Activated CD8-positive, alpha-beta T cell treated with anti-CD3 and anti-CD28 coated beads for 36 hours (primary cell): ENCODE measurements around the gene HOXB1. TPM values are rescaled to one million over a fixed set of nuclear protein-coding genes. Genes with fewer than 3 reads are reported as not detected.

Source experiments
- ATAC-seq: fragments of 200-7000 bp; cut with Tn5 transposase; one replicate; pipeline ENCODE4 v1.10.0; 2021; ENCODE audit warnings: mild to moderate bottlenecking, moderate library complexity
- CTCF ChIA-PET: fragments of 350-600 bp; sonication (Branson Sonifier 250); formaldehyde crosslinking; loops from one replicate; lab custom pipeline; 2021; ENCODE audit warnings: antibody characterized with exemption; lab: Charles Lee
- POLR2A ChIA-PET: fragments of 350-600 bp; sonication (Branson Sonifier 250); formaldehyde crosslinking; loops from one replicate; lab custom pipeline; 2021; ENCODE audit warnings: antibody characterized with exemption; lab: Charles Lee
- DNase-seq: peaks from one replicate; pipeline ENCODE4 v3.0.0-alpha.2; 2020
- H3K27ac Mint-ChIP-seq: one replicate; pipeline ENCODE4 v1.8.0; 2021; ENCODE audit warnings: mild to moderate bottlenecking, mixed read lengths
- H3K27me3 Mint-ChIP-seq: one replicate; pipeline ENCODE4 v1.8.0; 2021; ENCODE audit warnings: mixed read lengths
- H3K36me3 Mint-ChIP-seq: one replicate; pipeline ENCODE4 v1.8.0; 2021; ENCODE audit warnings: low read depth, mixed read lengths
- H3K4me1 Mint-ChIP-seq: one replicate; pipeline ENCODE4 v1.8.0; 2021; ENCODE audit warnings: low read depth, mixed read lengths
- H3K4me3 Mint-ChIP-seq: one replicate; pipeline ENCODE4 v1.8.0; 2021; ENCODE audit warnings: mild to moderate bottlenecking, moderate library complexity, mixed read lengths
- H3K9me3 Mint-ChIP-seq: one replicate; pipeline ENCODE4 v1.8.0; 2021; ENCODE audit warnings: mixed read lengths
- intact Hi-C: fragments of 100-400 bp; cut with micrococcal nuclease; formaldehyde crosslinking; loops from one replicate; pipeline ENCODE4 v1.10.0; 2022
- total RNA-seq, 2 experiments: library from RNA; stranded (reverse); gene quantifications; one replicate each; pipeline ENCODE4 v1.2.3, GENCODE V29; 2021
- TF ChIP-seq, protein P1 (sequence below): fragments of 200-600 bp; IDR thresholded peaks from one replicate; pipeline ENCODE4 v1.8.0; 2022; ENCODE audit warnings: antibody characterized with exemption, mild to moderate bottlenecking

HOXB1 gene
- total RNA-seq, 2 experiments from 2014 or later, result not detected

DNA sequence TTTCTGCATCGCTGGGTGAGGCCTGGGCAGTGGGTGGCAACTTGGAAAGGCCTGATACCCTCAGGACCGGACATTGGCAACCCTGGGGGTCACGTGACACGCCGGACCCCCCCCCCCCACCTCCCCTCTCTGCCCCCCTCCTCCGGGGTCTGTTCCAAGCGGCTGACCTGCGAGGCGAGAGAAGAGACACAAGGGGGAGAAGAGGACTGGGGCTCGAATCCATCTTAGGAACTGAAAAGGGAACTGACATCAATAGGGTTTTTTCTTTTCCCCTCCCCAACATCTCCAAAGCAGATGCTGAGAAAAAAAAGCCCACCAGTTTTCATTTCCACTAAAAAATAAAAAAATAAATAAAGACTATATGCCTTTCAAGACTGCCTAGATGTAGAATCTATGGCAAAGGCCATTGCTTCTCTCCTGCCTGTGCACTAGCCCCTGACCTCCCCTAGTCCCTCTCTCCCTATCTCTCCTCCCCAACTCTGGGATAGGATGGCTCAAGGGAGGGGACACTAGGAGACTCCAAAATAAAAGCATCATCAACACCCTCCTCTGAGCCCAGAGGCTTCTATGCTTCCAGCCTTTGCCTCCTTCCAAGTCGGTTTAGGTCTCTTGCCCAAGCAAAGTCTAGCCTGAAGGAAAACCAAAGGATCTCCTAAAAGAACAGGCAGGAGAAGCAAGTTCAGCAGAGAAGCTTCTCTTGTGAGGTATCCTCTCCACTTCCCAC, 21.8 kb upstream of the HOXB1 start:
- H3K36me3 Mint-ChIP-seq, result no peaks in the 10 kb centered on the region
- TF ChIP-seq, protein P1, sequence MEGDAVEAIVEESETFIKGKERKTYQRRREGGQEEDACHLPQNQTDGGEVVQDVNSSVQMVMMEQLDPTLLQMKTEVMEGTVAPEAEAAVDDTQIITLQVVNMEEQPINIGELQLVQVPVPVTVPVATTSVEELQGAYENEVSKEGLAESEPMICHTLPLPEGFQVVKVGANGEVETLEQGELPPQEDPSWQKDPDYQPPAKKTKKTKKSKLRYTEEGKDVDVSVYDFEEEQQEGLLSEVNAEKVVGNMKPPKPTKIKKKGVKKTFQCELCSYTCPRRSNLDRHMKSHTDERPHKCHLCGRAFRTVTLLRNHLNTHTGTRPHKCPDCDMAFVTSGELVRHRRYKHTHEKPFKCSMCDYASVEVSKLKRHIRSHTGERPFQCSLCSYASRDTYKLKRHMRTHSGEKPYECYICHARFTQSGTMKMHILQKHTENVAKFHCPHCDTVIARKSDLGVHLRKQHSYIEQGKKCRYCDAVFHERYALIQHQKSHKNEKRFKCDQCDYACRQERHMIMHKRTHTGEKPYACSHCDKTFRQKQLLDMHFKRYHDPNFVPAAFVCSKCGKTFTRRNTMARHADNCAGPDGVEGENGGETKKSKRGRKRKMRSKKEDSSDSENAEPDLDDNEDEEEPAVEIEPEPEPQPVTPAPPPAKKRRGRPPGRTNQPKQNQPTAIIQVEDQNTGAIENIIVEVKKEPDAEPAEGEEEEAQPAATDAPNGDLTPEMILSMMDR, result no peak
- no peak overlapping the region for H3K27ac Mint-ChIP-seq
- H3K4me1 Mint-ChIP-seq, result peaks cover 13% of the 10 kb centered on the region
- DNase-seq (no peak), ATAC-seq (no peak)
- CTCF ChIA-PET, result no interaction called here
- peaks cover 1% of the 10 kb centered on the region for H3K27me3 Mint-ChIP-seq
- POLR2A ChIA-PET, result no interaction called here
- no peak overlapping the region for H3K4me3 Mint-ChIP-seq
- intact Hi-C loops, result no loop called here
- H3K9me3 Mint-ChIP-seq, result no peaks in the 10 kb centered on the region

DNA sequence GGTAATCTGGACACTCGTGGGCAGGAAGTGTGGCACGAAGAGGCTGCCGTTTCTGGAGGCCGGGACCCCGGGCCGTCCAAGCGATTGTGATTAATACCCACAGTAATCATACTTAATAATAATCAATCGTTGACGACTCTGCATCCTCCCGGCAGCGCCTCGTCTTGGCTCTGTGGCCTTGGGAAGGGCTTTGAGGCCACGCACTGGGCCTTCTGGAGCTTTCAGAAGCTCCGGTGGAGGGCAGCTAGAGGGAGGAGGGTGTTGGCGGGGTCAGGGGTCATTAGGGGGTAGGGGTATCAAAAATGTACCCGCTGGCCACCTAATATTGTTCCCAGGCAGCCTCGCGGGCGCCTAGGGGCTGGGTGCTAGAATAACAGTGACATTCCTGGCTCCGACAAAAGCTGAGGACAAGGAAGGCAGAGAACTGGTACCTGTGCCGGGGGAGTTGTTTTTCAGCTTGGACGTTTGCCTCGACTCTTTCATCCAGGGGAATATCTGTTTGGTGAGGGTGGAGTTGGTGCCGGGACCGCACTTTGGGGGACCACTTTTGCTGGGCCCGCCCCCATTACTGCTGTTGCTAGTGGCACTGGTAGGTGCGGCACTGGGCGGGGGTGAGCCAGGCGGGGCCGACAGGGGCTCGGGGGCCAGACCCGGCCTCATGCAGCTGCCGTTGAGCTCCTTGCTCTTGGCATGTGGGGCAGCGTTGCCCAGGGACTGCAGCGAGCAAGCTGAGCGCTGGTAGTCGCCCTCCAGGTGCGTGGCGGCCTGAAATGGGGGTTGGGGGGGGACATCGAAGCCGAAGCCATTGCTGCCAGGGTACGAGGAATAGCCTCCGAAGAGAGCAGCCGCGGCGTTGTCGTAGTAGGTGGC, 21.0 kb upstream of the HOXB1 start:
- Mint-ChIP-seq H3K4me1 (peaks cover 19% of the 10 kb centered on the region), H3K27ac (no peak overlapping the region), H3K9me3 (no peaks in the 10 kb centered on the region), H3K4me3 (no peak overlapping the region), H3K36me3 (no peaks in the 10 kb centered on the region), H3K27me3 (peaks cover 1% of the 10 kb centered on the region)
- ATAC-seq (no peak), DNase-seq (no peak)
- TF ChIP-seq, protein P1, result no peak
- ChIA-PET POLR2A (no interaction called here), CTCF (no interaction called here)
- intact Hi-C loops, result no loop called here

DNA sequence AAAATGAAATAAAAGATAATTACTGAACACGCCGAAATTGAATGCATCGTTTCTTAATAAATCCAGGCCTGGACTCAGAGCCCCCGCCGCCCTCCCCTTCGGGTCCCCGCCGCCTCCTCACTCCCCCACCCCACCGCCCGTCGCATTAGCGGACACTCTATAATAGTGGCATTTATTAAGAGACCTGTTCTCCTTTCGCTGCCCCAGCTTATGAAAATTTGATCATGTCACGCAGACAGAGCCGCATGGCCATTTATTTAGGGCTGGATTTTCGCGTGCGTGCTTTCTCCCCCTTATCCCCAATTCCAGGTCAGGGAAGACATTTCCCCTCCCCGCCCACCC, 20.4 kb upstream of the HOXB1 start:
- intact Hi-C loops, result no loop called here
- peaks cover 24% of the 10 kb centered on the region for H3K4me1 Mint-ChIP-seq
- H3K9me3 Mint-ChIP-seq, result no peaks in the 10 kb centered on the region
- TF ChIP-seq, protein P1, result no peak
- ChIA-PET CTCF (no interaction called here), POLR2A (interaction anchor here (0.6 kb wide), 1 partner anchor 537 kb away, joined by 3 read pairs; no protein-coding TSS in a partner anchor)
- DNase-seq, result no peak
- H3K27me3 Mint-ChIP-seq, result no peaks in the 10 kb centered on the region
- H3K4me3 Mint-ChIP-seq, result no peak overlapping the region
- no peaks in the 10 kb centered on the region for H3K36me3 Mint-ChIP-seq
- H3K27ac Mint-ChIP-seq, result no peak overlapping the region
- ATAC-seq, result no peak

DNA sequence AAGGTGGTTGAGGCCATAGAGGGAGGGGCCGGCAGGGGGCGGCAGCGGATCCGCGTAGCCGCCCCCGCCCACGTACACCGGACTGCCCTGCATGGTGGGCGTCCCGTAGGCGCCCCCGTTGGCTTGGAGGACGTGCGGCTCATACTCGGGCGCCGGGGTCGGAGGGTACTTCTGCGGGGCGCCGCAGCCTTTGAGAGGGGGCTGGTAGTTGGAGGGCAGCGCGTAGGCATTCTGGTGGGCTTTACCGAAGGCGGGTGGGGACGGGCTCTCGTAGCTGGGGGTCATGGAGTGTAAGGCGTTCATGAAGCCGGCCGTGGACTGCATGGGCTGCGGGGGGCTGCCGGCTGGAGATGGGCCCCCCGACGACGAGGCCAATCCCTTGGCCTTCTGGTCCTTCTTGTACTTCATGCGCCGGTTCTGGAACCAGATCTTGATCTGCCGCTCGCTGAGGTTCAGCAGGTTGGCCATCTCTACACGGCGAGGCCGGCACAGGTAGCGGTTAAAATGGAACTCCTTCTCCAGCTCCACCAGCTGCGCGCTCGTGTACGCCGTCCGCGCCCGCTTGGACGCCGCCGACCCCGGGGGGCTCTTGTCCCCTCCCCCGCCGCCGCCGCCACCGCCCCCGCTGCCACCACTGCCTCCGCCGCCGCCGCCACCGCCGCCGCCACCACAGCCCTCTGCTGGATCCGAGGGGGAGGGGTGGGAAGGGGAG, 19.8 kb upstream of the HOXB1 start:
- Mint-ChIP-seq H3K4me3 (no peak overlapping the region), H3K36me3 (no peaks in the 10 kb centered on the region), H3K4me1 (peaks cover 25% of the 10 kb centered on the region), H3K9me3 (no peaks in the 10 kb centered on the region), H3K27me3 (no peaks in the 10 kb centered on the region), H3K27ac (no peak overlapping the region)
- TF ChIP-seq, protein P1, result no peak
- CTCF ChIA-PET, result interaction anchor here (1.2 kb wide), 1 partner anchor 59 kb away, joined by 5 read pairs; no protein-coding TSS in a partner anchor
- intact Hi-C loops, result no loop called here
- POLR2A ChIA-PET, result interaction anchor here (0.6 to 0.8 kb wide), 2 partner anchors 47 to 536 kb away, joined by 3 read pairs; no protein-coding TSS in a partner anchor
- ATAC-seq (no peak), DNase-seq (no peak)
